HEK293 (cell line): ENCODE measurements around the gene TPD52L2.

Experiments used
- BCL11A ChIP-seq: fragments of 450-650 bp; formaldehyde crosslinking; IDR thresholded peaks from 2 replicates; pipeline ENCODE4 v1.5.1; 2016; ENCODE audit warnings: low read depth, missing biosample characterization, missing genetic modification characterization
- KLF1 ChIP-seq: fragments of 450-650 bp; formaldehyde crosslinking; IDR thresholded peaks from 2 replicates; pipeline ENCODE4 v1.5.1; 2016; ENCODE audit warnings: missing biosample characterization, missing genetic modification characterization
- MZF1 ChIP-seq: fragments of 450-650 bp; formaldehyde crosslinking; IDR thresholded peaks from 2 replicates; pipeline ENCODE4 v1.5.1; 2017; ENCODE audit warnings: missing biosample characterization, missing genetic modification characterization, borderline replicate concordance
- PRDM1 ChIP-seq: fragments of 450-650 bp; formaldehyde crosslinking; IDR thresholded peaks from 2 replicates; pipeline ENCODE4; 2016; ENCODE audit warnings: missing biosample characterization, missing genetic modification characterization
- SP2 ChIP-seq: fragments of 450-650 bp; formaldehyde crosslinking; IDR thresholded peaks from 2 replicates; pipeline ENCODE4 v1.5.1; 2016; ENCODE audit warnings: missing biosample characterization, missing genetic modification characterization
- SP7 ChIP-seq: fragments of 450-650 bp; formaldehyde crosslinking; IDR thresholded peaks from 2 replicates; pipeline ENCODE4 v1.5.1; 2016; ENCODE audit warnings: missing biosample characterization, missing genetic modification characterization
- ZBTB20 ChIP-seq: fragments of 450-650 bp; formaldehyde crosslinking; IDR thresholded peaks from 2 replicates; pipeline ENCODE4 v1.5.1; 2016; ENCODE audit warnings: missing biosample characterization, missing genetic modification characterization
- ZBTB8A ChIP-seq: fragments of 450-650 bp; formaldehyde crosslinking; IDR thresholded peaks from 2 replicates; pipeline ENCODE4 v1.5.1; 2016; ENCODE audit warnings: missing biosample characterization, missing genetic modification characterization
- ZNF138 ChIP-seq: fragments of 450-650 bp; formaldehyde crosslinking; IDR thresholded peaks from 2 replicates; pipeline ENCODE4 v1.5.1; 2016; ENCODE audit warnings: missing biosample characterization, missing genetic modification characterization, borderline replicate concordance
- ZNF155 ChIP-seq: fragments of 450-650 bp; formaldehyde crosslinking; IDR thresholded peaks from 2 replicates; pipeline ENCODE4 v1.5.1; 2016; ENCODE audit warnings: missing biosample characterization, missing genetic modification characterization
- ZNF169 ChIP-seq: fragments of 450-650 bp; formaldehyde crosslinking; IDR thresholded peaks from 2 replicates; pipeline ENCODE4 v1.5.1; 2016; ENCODE audit warnings: missing biosample characterization, missing genetic modification characterization
- ZNF2 ChIP-seq: fragments of 450-650 bp; formaldehyde crosslinking; IDR thresholded peaks from 2 replicates; pipeline ENCODE4 v1.5.1; 2016; ENCODE audit warnings: missing biosample characterization, missing genetic modification characterization
- ZNF23 ChIP-seq: fragments of 450-650 bp; formaldehyde crosslinking; IDR thresholded peaks from 2 replicates; pipeline ENCODE4 v1.5.1; 2016; ENCODE audit warnings: missing biosample characterization, missing genetic modification characterization, borderline replicate concordance
- ZNF239 ChIP-seq: fragments of 450-650 bp; formaldehyde crosslinking; IDR thresholded peaks from 2 replicates; pipeline ENCODE4 v1.5.1; 2016; ENCODE audit warnings: missing biosample characterization, missing genetic modification characterization
- ZNF416 ChIP-seq: fragments of 450-650 bp; formaldehyde crosslinking; IDR thresholded peaks from 2 replicates; pipeline ENCODE4 v1.5.1; 2016; ENCODE audit warnings: missing biosample characterization, missing genetic modification characterization
- ZNF426 ChIP-seq: fragments of 450-650 bp; formaldehyde crosslinking; IDR thresholded peaks from 2 replicates; pipeline ENCODE4 v1.5.1; 2017; ENCODE audit warnings: missing biosample characterization, missing genetic modification characterization, mild to moderate bottlenecking, inconsistent platforms, moderate library complexity
- ZNF473 ChIP-seq: fragments of 450-650 bp; formaldehyde crosslinking; IDR thresholded peaks from 2 replicates; pipeline ENCODE4 v1.5.1; 2017; ENCODE audit warnings: missing biosample characterization, missing genetic modification characterization
- ZNF571 ChIP-seq: fragments of 450-650 bp; formaldehyde crosslinking; IDR thresholded peaks from 2 replicates; pipeline ENCODE4 v1.5.0; 2017; ENCODE audit warnings: missing biosample characterization, missing genetic modification characterization
- ZNF626 ChIP-seq: fragments of 450-650 bp; sonication (Bioruptor Pico); formaldehyde crosslinking; IDR thresholded peaks from 2 replicates; pipeline ENCODE4 v1.5.1; 2018; ENCODE audit warnings: missing biosample characterization, missing genetic modification characterization, inconsistent platforms
- ZNF785 ChIP-seq: fragments of 450-650 bp; formaldehyde crosslinking; IDR thresholded peaks from 2 replicates; pipeline ENCODE4 v1.5.1; 2016; ENCODE audit warnings: missing biosample characterization, missing genetic modification characterization
- ZNF792 ChIP-seq: fragments of 450-650 bp; formaldehyde crosslinking; IDR thresholded peaks from 2 replicates; pipeline ENCODE4 v1.5.1; 2016; ENCODE audit warnings: missing biosample characterization, missing genetic modification characterization
- ZNF837 ChIP-seq: fragments of 450-650 bp; formaldehyde crosslinking; IDR thresholded peaks from 2 replicates; pipeline ENCODE4 v1.5.1; 2016; ENCODE audit warnings: missing biosample characterization, missing genetic modification characterization
- TF ChIP-seq, protein P1 (sequence below): fragments of 450-650 bp; formaldehyde crosslinking; IDR thresholded peaks from 2 replicates; pipeline ENCODE4 v1.5.1; 2016; ENCODE audit warnings: missing biosample characterization, missing genetic modification characterization
- TF ChIP-seq, protein P2 (sequence below): fragments of 450-650 bp; formaldehyde crosslinking; IDR thresholded peaks from 2 replicates; pipeline ENCODE4 v1.5.1; 2016; ENCODE audit warnings: missing biosample characterization, missing genetic modification characterization
- TF ChIP-seq, protein P3 (sequence below): fragments of 450-650 bp; formaldehyde crosslinking; conservative IDR thresholded peaks from 2 replicates; pipeline ENCODE4 v1.5.1; 2016; ENCODE audit warnings: low read depth, missing biosample characterization, missing genetic modification characterization
- TF ChIP-seq, protein P4 (sequence below): fragments of 450-650 bp; formaldehyde crosslinking; IDR thresholded peaks from 2 replicates; pipeline ENCODE4 v1.5.1; 2017; ENCODE audit warnings: missing biosample characterization, missing genetic modification characterization
- TF ChIP-seq, protein P5 (sequence below): fragments of 450-650 bp; formaldehyde crosslinking; IDR thresholded peaks from 2 replicates; pipeline ENCODE4 v1.5.1; 2016; ENCODE audit warnings: missing biosample characterization, missing genetic modification characterization, low read depth
- TF ChIP-seq, protein P6 (sequence below): fragments of 450-650 bp; IDR thresholded peaks from 2 replicates; pipeline ENCODE4 v1.5.1; 2018; ENCODE audit warnings: missing biosample characterization, missing genetic modification characterization

The TPD52L2 gene

DNA sequence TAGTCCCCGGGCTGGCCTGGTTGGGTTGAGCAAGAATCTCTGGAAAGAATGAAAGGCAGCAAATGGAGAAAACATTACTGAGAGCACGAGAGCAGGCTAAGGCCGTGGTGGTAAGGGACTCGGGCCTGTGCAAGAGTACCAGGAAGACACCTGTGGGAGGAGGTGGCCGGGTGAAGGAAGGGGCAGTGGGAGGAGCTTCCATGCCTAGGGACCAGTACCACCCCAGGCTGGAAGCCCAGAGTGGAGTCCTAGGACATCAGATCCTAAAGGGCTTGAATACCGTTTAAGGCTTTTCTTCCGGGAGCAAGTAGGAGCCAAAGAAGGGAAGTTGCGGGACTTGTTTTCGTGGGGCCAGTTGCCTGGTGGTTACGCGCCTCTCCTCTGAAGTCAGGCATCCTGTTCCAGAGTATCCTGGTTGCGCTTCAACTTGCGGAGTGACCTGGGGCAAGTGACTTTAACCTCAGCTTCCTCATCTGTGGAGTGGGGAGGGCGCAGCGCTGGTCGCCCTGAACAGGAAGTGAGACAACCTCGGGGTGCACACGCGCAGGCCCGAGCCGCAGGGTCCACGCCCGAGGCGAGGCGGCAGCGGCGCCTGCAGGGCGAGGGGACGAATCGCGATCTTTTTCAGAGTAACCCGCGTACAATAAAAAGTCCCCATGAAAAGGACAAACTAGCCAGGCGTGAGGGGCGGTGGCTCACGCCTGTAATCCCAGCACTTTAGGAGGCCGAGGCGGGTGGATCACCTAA lies 1.1 kb upstream of the TPD52L2 start (continued):
- no peak for TF ChIP-seq ZNF138
- no peak for TF ChIP-seq ZNF23
- TF ChIP-seq ZNF416 (tag by site-specific recombination) = no peak
- TF ChIP-seq ZNF473 (tag by site-specific recombination) = no peak
- no peak for TF ChIP-seq BCL11A (tag by site-specific recombination)
- TF ChIP-seq, protein P1, sequence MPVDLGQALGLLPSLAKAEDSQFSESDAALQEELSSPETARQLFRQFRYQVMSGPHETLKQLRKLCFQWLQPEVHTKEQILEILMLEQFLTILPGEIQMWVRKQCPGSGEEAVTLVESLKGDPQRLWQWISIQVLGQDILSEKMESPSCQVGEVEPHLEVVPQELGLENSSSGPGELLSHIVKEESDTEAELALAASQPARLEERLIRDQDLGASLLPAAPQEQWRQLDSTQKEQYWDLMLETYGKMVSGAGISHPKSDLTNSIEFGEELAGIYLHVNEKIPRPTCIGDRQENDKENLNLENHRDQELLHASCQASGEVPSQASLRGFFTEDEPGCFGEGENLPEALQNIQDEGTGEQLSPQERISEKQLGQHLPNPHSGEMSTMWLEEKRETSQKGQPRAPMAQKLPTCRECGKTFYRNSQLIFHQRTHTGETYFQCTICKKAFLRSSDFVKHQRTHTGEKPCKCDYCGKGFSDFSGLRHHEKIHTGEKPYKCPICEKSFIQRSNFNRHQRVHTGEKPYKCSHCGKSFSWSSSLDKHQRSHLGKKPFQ (tag by site-specific recombination) = no peak
- TF ChIP-seq, protein P2, sequence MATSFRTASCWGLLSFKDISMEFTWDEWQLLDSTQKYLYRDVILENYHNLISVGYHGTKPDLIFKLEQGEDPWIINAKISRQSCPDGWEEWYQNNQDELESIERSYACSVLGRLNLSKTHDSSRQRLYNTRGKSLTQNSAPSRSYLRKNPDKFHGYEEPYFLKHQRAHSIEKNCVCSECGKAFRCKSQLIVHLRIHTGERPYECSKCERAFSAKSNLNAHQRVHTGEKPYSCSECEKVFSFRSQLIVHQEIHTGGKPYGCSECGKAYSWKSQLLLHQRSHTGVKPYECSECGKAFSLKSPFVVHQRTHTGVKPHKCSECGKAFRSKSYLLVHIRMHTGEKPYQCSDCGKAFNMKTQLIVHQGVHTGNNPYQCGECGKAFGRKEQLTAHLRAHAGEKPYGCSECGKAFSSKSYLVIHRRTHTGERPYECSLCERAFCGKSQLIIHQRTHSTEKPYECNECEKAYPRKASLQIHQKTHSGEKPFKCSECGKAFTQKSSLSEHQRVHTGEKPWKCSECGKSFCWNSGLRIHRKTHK (tag by site-specific recombination) = no peak
- TF ChIP-seq, protein P3, sequence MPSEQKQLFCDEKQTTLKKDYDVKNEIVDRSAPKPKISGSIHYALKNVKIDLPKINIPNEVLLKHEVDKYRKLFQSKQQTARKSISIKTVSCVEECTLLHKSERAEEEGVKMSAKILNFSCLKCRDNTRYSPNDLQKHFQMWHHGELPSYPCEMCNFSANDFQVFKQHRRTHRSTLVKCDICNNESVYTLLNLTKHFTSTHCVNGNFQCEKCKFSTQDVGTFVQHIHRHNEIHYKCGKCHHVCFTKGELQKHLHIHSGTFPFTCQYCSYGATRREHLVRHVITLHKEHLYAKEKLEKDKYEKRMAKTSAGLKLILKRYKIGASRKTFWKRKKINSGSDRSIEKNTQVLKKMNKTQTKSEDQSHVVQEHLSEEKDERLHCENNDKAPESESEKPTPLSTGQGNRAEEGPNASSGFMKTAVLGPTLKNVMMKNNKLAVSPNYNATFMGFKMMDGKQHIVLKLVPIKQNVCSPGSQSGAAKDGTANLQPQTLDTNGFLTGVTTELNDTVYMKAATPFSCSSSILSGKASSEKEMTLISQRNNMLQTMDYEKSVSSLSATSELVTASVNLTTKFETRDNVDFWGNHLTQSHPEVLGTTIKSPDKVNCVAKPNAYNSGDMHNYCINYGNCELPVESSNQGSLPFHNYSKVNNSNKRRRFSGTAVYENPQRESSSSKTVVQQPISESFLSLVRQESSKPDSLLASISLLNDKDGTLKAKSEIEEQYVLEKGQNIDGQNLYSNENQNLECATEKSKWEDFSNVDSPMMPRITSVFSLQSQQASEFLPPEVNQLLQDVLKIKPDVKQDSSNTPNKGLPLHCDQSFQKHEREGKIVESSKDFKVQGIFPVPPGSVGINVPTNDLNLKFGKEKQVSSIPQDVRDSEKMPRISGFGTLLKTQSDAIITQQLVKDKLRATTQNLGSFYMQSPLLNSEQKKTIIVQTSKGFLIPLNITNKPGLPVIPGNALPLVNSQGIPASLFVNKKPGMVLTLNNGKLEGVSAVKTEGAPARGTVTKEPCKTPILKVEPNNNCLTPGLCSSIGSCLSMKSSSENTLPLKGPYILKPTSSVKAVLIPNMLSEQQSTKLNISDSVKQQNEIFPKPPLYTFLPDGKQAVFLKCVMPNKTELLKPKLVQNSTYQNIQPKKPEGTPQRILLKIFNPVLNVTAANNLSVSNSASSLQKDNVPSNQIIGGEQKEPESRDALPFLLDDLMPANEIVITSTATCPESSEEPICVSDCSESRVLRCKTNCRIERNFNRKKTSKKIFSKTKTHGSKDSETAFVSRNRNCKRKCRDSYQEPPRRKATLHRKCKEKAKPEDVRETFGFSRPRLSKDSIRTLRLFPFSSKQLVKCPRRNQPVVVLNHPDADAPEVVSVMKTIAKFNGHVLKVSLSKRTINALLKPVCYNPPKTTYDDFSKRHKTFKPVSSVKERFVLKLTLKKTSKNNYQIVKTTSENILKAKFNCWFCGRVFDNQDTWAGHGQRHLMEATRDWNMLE (tag by site-specific recombination) = peak; percentile 26; the same call in 1 of the 2 replicates
- TF ChIP-seq ZNF239 (tag by site-specific recombination) = no peak
- TF ChIP-seq, protein P4, sequence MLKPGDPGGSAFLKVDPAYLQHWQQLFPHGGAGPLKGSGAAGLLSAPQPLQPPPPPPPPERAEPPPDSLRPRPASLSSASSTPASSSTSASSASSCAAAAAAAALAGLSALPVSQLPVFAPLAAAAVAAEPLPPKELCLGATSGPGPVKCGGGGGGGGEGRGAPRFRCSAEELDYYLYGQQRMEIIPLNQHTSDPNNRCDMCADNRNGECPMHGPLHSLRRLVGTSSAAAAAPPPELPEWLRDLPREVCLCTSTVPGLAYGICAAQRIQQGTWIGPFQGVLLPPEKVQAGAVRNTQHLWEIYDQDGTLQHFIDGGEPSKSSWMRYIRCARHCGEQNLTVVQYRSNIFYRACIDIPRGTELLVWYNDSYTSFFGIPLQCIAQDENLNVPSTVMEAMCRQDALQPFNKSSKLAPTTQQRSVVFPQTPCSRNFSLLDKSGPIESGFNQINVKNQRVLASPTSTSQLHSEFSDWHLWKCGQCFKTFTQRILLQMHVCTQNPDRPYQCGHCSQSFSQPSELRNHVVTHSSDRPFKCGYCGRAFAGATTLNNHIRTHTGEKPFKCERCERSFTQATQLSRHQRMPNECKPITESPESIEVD (tag by site-specific recombination) = no peak
- TF ChIP-seq ZNF169 = no peak
- TF ChIP-seq SP7 (tag by site-specific recombination) = peak; percentile 19
- no peak for TF ChIP-seq ZNF571 (tag by site-specific recombination)
- peak; percentile 91 for TF ChIP-seq ZBTB8A
- TF ChIP-seq ZNF785 = no peak
- TF ChIP-seq ZNF837 (tag by site-specific recombination) = no peak
- TF ChIP-seq, protein P5, sequence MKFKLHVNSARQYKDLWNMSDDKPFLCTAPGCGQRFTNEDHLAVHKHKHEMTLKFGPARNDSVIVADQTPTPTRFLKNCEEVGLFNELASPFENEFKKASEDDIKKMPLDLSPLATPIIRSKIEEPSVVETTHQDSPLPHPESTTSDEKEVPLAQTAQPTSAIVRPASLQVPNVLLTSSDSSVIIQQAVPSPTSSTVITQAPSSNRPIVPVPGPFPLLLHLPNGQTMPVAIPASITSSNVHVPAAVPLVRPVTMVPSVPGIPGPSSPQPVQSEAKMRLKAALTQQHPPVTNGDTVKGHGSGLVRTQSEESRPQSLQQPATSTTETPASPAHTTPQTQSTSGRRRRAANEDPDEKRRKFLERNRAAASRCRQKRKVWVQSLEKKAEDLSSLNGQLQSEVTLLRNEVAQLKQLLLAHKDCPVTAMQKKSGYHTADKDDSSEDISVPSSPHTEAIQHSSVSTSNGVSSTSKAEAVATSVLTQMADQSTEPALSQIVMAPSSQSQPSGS (tag by site-specific recombination) = no peak
- peak; percentile 72 for TF ChIP-seq SP2 (tag by site-specific recombination)
- no peak for TF ChIP-seq ZNF155 (tag by site-specific recombination)
- TF ChIP-seq, protein P6, sequence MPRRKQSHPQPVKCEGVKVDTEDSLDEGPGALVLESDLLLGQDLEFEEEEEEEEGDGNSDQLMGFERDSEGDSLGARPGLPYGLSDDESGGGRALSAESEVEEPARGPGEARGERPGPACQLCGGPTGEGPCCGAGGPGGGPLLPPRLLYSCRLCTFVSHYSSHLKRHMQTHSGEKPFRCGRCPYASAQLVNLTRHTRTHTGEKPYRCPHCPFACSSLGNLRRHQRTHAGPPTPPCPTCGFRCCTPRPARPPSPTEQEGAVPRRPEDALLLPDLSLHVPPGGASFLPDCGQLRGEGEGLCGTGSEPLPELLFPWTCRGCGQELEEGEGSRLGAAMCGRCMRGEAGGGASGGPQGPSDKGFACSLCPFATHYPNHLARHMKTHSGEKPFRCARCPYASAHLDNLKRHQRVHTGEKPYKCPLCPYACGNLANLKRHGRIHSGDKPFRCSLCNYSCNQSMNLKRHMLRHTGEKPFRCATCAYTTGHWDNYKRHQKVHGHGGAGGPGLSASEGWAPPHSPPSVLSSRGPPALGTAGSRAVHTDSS (tag by site-specific recombination) = no peak
- no peak for TF ChIP-seq ZNF626
- peak; percentile 43; the same call in 1 of the 2 replicates for TF ChIP-seq MZF1 (tag by site-specific recombination)
- TF ChIP-seq KLF1 (tag by site-specific recombination) = peak; percentile 81
- no peak for TF ChIP-seq PRDM1 (tag by site-specific recombination)
- peak; percentile 84 for TF ChIP-seq ZBTB20 (tag by site-specific recombination)
- TF ChIP-seq ZNF2 (tag by site-specific recombination) = 0 out of 2 replicates have a peak, but pooled peaks have one; percentile 14
- no peak for TF ChIP-seq ZNF426 (tag by site-specific recombination)
- TF ChIP-seq ZNF792 = no peak
